GM23338 (cell line): ENCODE data around the gene GAB2. TPM values are rescaled to one million over a fixed set of nuclear protein-coding genes. Genes with fewer than 3 reads are reported as not detected.

ENCODE experiments used
- ATAC-seq: fragments of 200-7000 bp; cut with Tn5 transposase; 3 replicates; pipeline ENCODE4 v1.9.1; 2020
- DNase-seq: peaks from one replicate; pipeline ENCODE4 v3.0.0-alpha.2; 2015; ENCODE audit warnings: low spot score
- H2AFZ ChIP-seq: fragments of 200-600 bp; sonication (generic); 2 replicates; pipeline ENCODE4 v1.8.0; 2016; ENCODE audit warnings: antibody characterized with exemption, mild to moderate bottlenecking, moderate library complexity
- H3F3A ChIP-seq: fragments of 200-600 bp; sonication (generic); replicated peaks from 2 replicates; pipeline ENCODE4 v1.8.0; 2017; ENCODE audit warnings: antibody characterized with exemption, mixed run types, low read depth
- H3K27ac ChIP-seq: fragments of 200-600 bp; sonication (generic); 2 replicates; pipeline ENCODE4 v1.6.1; 2016; ENCODE audit warnings: low read depth
- H3K27me3 ChIP-seq: fragments of 200-600 bp; sonication (generic); 2 replicates; pipeline ENCODE4 v1.8.0; 2016; ENCODE audit warnings: mild to moderate bottlenecking, mixed run types, moderate library complexity; ENCODE audit not compliant: insufficient read depth
- H3K36me3 ChIP-seq: fragments of 200-600 bp; sonication (generic); 2 replicates; pipeline ENCODE4 v1.8.0; 2016; ENCODE audit warnings: mild to moderate bottlenecking; ENCODE audit not compliant: insufficient read depth
- H3K4me1 ChIP-seq: fragments of 200-600 bp; sonication (generic); 2 replicates; pipeline ENCODE4 v1.8.0; 2016; ENCODE audit warnings: mild to moderate bottlenecking, moderate library complexity; ENCODE audit not compliant: insufficient read depth
- H3K4me2 ChIP-seq: fragments of 200-600 bp; sonication (generic); 2 replicates; pipeline ENCODE4 v1.7.1; 2017; ENCODE audit warnings: mixed run types
- H3K4me3 ChIP-seq: fragments of 200-600 bp; sonication (generic); 2 replicates; pipeline ENCODE4 v1.6.1; 2016; ENCODE audit warnings: mixed run types
- H3K79me2 ChIP-seq: fragments of 200-600 bp; sonication (generic); replicated peaks from 2 replicates; pipeline ENCODE4 v1.8.0; 2017; ENCODE audit warnings: mild to moderate bottlenecking; ENCODE audit not compliant: insufficient read depth
- H3K9me2 ChIP-seq: fragments of 200-600 bp; sonication (generic); 2 replicates; pipeline ENCODE4 v1.8.0; 2017; ENCODE audit not compliant: insufficient read depth
- H4K20me1 ChIP-seq: fragments of 200-600 bp; sonication (generic); replicated peaks from 2 replicates; pipeline ENCODE4 v1.8.0; 2017; ENCODE audit warnings: mild to moderate bottlenecking; ENCODE audit not compliant: insufficient read depth
- H3K27ac Mint-ChIP-seq: 2 replicates; pipeline ENCODE4 v1.8.0; 2020; ENCODE audit warnings: inconsistent platforms, mild to moderate bottlenecking, moderate library complexity, mixed read lengths
- H3K27me3 Mint-ChIP-seq: 3 replicates; pipeline ENCODE4 v1.8.0; 2022; ENCODE audit warnings: low read depth, mild to moderate bottlenecking, moderate library complexity, mixed read lengths, inconsistent platforms; ENCODE audit not compliant: insufficient read depth, poor library complexity
- H3K36me3 Mint-ChIP-seq: 3 replicates; pipeline ENCODE4 v1.8.0; 2021; ENCODE audit warnings: low read depth, mild to moderate bottlenecking, inconsistent platforms, moderate library complexity, mixed read lengths
- H3K4me1 Mint-ChIP-seq: 3 replicates; pipeline ENCODE4 v1.8.0; 2020; ENCODE audit warnings: mild to moderate bottlenecking, inconsistent platforms, mixed read lengths
- H3K4me3 Mint-ChIP-seq: 3 replicates; pipeline ENCODE4 v1.8.0; 2021; ENCODE audit warnings: moderate library complexity, mild to moderate bottlenecking, inconsistent platforms, mixed read lengths
- H3K9me3 Mint-ChIP-seq: 3 replicates; pipeline ENCODE4 v1.8.0; 2020; ENCODE audit warnings: moderate library complexity, mild to moderate bottlenecking, inconsistent platforms, mixed read lengths
- CREB1 ChIP-seq: fragments of 250-450 bp; sonication (Bioruptor Pico); IDR thresholded peaks from 2 replicates; pipeline ENCODE4 v1.5.0; 2020; ENCODE audit warnings: low read depth, mild to moderate bottlenecking, moderate library complexity
- CTCF ChIP-seq, 2 experiments: fragments of 200-600 bp in 1 of 2; sonication (generic) in 1 of 2; conservative IDR thresholded peaks; 2 replicates each; pipeline versions ENCODE4 v1.5.1 to v1.6.1; 2016 to 2017; ENCODE audit warnings: antibody characterized with exemption in 2 of 2, low read depth in 2 of 2, mild to moderate bottlenecking in 2 of 2, moderate library complexity in 1 of 2
- ETS1 ChIP-seq: IDR thresholded peaks from 2 replicates; pipeline ENCODE4 v1.6.1; 2016; ENCODE audit warnings: antibody characterized with exemption
- EZH2phosphoT487 ChIP-seq: fragments of 200-600 bp; sonication (generic); IDR thresholded peaks from one replicate; pipeline ENCODE4 v1.8.1; 2018; ENCODE audit warnings: antibody characterized with exemption; ENCODE audit not compliant: unreplicated experiment
- JUNB ChIP-seq: IDR thresholded peaks from one replicate; pipeline ENCODE4 v1.6.1; 2016; ENCODE audit warnings: antibody characterized with exemption; ENCODE audit not compliant: unreplicated experiment
- NANOG ChIP-seq: IDR thresholded peaks from 2 replicates; pipeline ENCODE4 v1.6.1; 2016; ENCODE audit warnings: antibody characterized with exemption, borderline replicate concordance
- POLR2AphosphoS5 ChIP-seq: IDR thresholded peaks from 2 replicates; pipeline ENCODE4 v1.6.1; 2016; ENCODE audit warnings: antibody characterized with exemption, low read depth
- STAT1 ChIP-seq: IDR thresholded peaks from one replicate; pipeline ENCODE4 v1.6.1; 2016; ENCODE audit warnings: antibody characterized with exemption; ENCODE audit not compliant: unreplicated experiment
- ZNF114 ChIP-seq: fragments of 250-450 bp; sonication (Bioruptor Pico); IDR thresholded peaks from 2 replicates; pipeline ENCODE4 v1.5.0; 2020; ENCODE audit warnings: mild to moderate bottlenecking, moderate library complexity
- ZNF462 ChIP-seq: fragments of 250-450 bp; sonication (Bioruptor Pico); IDR thresholded peaks from 2 replicates; pipeline ENCODE4 v1.5.0; 2020; ENCODE audit warnings: mild to moderate bottlenecking, moderate library complexity
- polyA plus RNA-seq: library from polyadenylated mRNA; unstranded; fragments of >200 nt; fragmentation: Nextera tagmentation; extraction: Ambion mirVana; gene quantifications from 2 replicates; pipeline ENCODE4 v1.2.1, GENCODE V29; 2016
- total RNA-seq: library from RNA; depleted of rRNA; stranded (reverse); fragments of >200 nt; shearing (Covaris generic); gene quantifications from 2 replicates; pipeline ENCODE4 v1.2.3, GENCODE V29; 2014

The GAB2 gene
- total and polyA plus RNA-seq, 2 experiments from 2014 or later: 2.0 to 10.8 TPM

- no peak overlapping the region for H3K4me3 Mint-ChIP-seq
- H3K27me3 ChIP-seq: no peaks in the 10 kb centered on the region
- peaks cover 3% of the 10 kb centered on the region; the same call in 2 of the 3 replicates for H3K9me3 Mint-ChIP-seq
- no peaks in the 10 kb centered on the region for H3K9me2 ChIP-seq
- H2AFZ ChIP-seq: no peak overlapping the region
- H3K27me3 Mint-ChIP-seq: peaks cover 2% of the 10 kb centered on the region
- no peak for ATAC-seq
- no peaks in the 10 kb centered on the region; the same call in 1 of the 2 replicates for H3K4me1 ChIP-seq
- H3F3A ChIP-seq: no peaks in the 10 kb centered on the region
- H3K4me2 ChIP-seq: no peak overlapping the region
- H3K4me3 ChIP-seq: no peak overlapping the region
- H3K27ac ChIP-seq: no peak overlapping the region
- no peak overlapping the region; the same call in 1 of the 2 replicates for H3K27ac Mint-ChIP-seq
- H3K36me3 Mint-ChIP-seq: no peaks in the 10 kb centered on the region
- H3K36me3 ChIP-seq: no peaks in the 10 kb centered on the region; the same call in 1 of the 2 replicates
- no peaks in the 10 kb centered on the region for H4K20me1 ChIP-seq
- no peaks in the 10 kb centered on the region for H3K79me2 ChIP-seq
- H3K4me1 Mint-ChIP-seq: peaks cover 11% of the 10 kb centered on the region
- no peak for DNase-seq
- no peak for TF ChIP-seq ETS1
- no peak for TF ChIP-seq CTCF (conservative IDR thresholded peaks at IDR 0.05; ENCODE audit: low read depth in 2 of 2)
These were observed 45.4 kb downstream of the GAB2 start for GRCh38 chr11:78372114-78372768.

GRCh38 chr11:78371221-78371891 lies 46.3 kb downstream of the GAB2 start:
- Histone ChIP-seq H3K79me2 (no peaks in the 10 kb centered on the region), H4K20me1 (no peaks in the 10 kb centered on the region), H3K4me3 (no peak overlapping the region), H3K4me1 (no peaks in the 10 kb centered on the region; the same call in 1 of the 2 replicates), H3K36me3 (no peaks in the 10 kb centered on the region; the same call in 1 of the 2 replicates), H3K27ac (no peak overlapping the region), H3K9me2 (no peaks in the 10 kb centered on the region), H3F3A (no peaks in the 10 kb centered on the region), H3K27me3 (no peaks in the 10 kb centered on the region), H3K4me2 (no peak overlapping the region), H2AFZ (no peak overlapping the region)
- DNase-seq (no peak), ATAC-seq (no peak)
- Mint-ChIP-seq H3K27me3 (peaks cover 2% of the 10 kb centered on the region), H3K36me3 (no peaks in the 10 kb centered on the region), H3K9me3 (no peaks in the 10 kb centered on the region), H3K27ac (no peak overlapping the region), H3K4me1 (peaks cover 13% of the 10 kb centered on the region), H3K4me3 (no peak overlapping the region)
- TF ChIP-seq EZH2phosphoT487 (no peak), ETS1 (no peak), JUNB (no peak), POLR2AphosphoS5 (no peak), ZNF114 (CRISPR knock-in tag) (no peak), CREB1 (CRISPR knock-in tag) (no peak), STAT1 (no peak), NANOG (no peak), ZNF462 (CRISPR knock-in tag) (no peak)
